A673 (cell line): Measurements from ENCODE around the gene HAAO. TPM values are rescaled to one million over a fixed set of nuclear protein-coding genes. Genes with fewer than 3 reads are reported as not detected.

Experiments
- BruUV-seq: library from RNA; stranded (reverse); fragments of 400-500 nt; replicated peaks from 2 replicates; lab custom pipeline; 2021; lab: Mats Ljungman, UMichigan
- CTCF ChIA-PET: fragments of 300-600 bp; sonication (Branson Sonifier 250); formaldehyde crosslinking; loops from one replicate; lab custom pipeline; 2022; ENCODE audit warnings: antibody characterized with exemption; lab: Charles Lee
- POLR2A ChIA-PET: fragments of 300-600 bp; sonication (Branson Sonifier 250); formaldehyde crosslinking; loops from one replicate; lab custom pipeline; 2022; ENCODE audit warnings: antibody characterized with exemption; ENCODE audit not compliant: low non-redundant PET; lab: Charles Lee
- DNase-seq: peaks from one replicate; pipeline ENCODE4 v3.0.0-alpha.2; 2015; ENCODE audit warnings: low spot score
- H3K27ac ChIP-seq: fragments of 200-600 bp; sonication (generic); 2 replicates; pipeline ENCODE4 v1.5.1; 2016; ENCODE audit warnings: mixed run types, low read depth, mild to moderate bottlenecking, mixed read lengths, antibody characterized with exemption, low read length; ENCODE audit not compliant: poor library complexity, severe bottlenecking
- H3K27me3 ChIP-seq: fragments of 200-600 bp; sonication (generic); replicated peaks from 2 replicates; pipeline ENCODE4 v1.6.1; 2017; ENCODE audit warnings: mixed run types, low read depth, mild to moderate bottlenecking, mixed read lengths, antibody characterized with exemption, low read length; ENCODE audit not compliant: insufficient read depth, poor library complexity
- H3K36me3 ChIP-seq: fragments of 200-600 bp; sonication (generic); 2 replicates; pipeline ENCODE4 v1.6.1; 2016; ENCODE audit warnings: mixed run types, mild to moderate bottlenecking, mixed read lengths, antibody characterized with exemption, low read length; ENCODE audit not compliant: insufficient read depth, poor library complexity, severe bottlenecking
- H3K4me1 ChIP-seq: fragments of 200-600 bp; sonication (generic); 2 replicates; pipeline ENCODE4 v1.6.1; 2017; ENCODE audit warnings: mixed run types, mild to moderate bottlenecking, mixed read lengths, antibody characterized with exemption, low read length; ENCODE audit not compliant: insufficient read depth, poor library complexity, severe bottlenecking
- H3K4me3 ChIP-seq: fragments of 200-600 bp; sonication (generic); 2 replicates; pipeline ENCODE4 v1.5.1; 2016; ENCODE audit warnings: low read depth, mixed run types, mild to moderate bottlenecking, mixed read lengths, low read length; ENCODE audit not compliant: poor library complexity, severe bottlenecking
- H3K9me3 ChIP-seq: fragments of 200-600 bp; sonication (generic); 2 replicates; pipeline ENCODE4 v1.6.1; 2016; ENCODE audit warnings: mixed run types, low read depth, mild to moderate bottlenecking, mixed read lengths, antibody characterized with exemption, low read length; ENCODE audit not compliant: poor library complexity, severe bottlenecking
- EZH2 ChIP-seq: fragments of 200-600 bp; sonication (generic); IDR thresholded peaks from 2 replicates; pipeline ENCODE4 v1.6.1; 2017; ENCODE audit warnings: borderline replicate concordance, low read depth, mild to moderate bottlenecking, mixed read lengths, antibody characterized with exemption, low read length; ENCODE audit not compliant: poor library complexity, severe bottlenecking
- intact Hi-C: fragments of 100-400 bp; cut with micrococcal nuclease; formaldehyde crosslinking; loops from one replicate; pipeline ENCODE4 v1.10.0; 2022; ENCODE audit not compliant: unreplicated experiment
- total RNA-seq: library from RNA; stranded (reverse); gene quantifications from 2 replicates; pipeline ENCODE4 v1.2.3, GENCODE V29; 2021
- TF ChIP-seq, protein P1 (sequence below): fragments of 300-800, 200-600 bp; sonication (generic); conservative IDR thresholded peaks from 2 replicates; pipeline ENCODE4 v1.5.1; 2017; ENCODE audit warnings: low read depth, mild to moderate bottlenecking, antibody characterized with exemption, low read length, moderate library complexity, mixed read lengths

Gene HAAO
- total RNA-seq, 1 experiment from 2014 or later = 2.4 TPM

DNA sequence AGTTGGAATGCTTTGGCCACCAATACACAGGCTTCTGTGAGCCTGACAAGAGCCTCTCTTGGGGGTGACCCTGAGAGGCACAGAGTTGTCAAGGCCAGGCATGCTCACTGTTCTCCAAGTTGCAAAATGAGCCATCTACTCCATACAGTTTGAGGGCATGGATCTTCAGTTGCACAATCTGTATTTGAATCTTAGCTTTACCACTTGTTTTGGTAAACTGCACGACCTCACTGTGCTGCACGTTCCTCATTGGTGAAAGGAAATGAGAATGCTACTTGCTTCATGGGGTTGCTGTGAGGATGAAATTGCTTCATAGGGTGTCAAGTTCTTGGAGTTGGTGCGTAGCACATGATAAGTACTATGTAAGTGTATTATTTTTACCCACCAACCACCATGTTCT, 12.0 kb upstream of the HAAO start:
- H3K36me3 ChIP-seq = no peaks in the 10 kb centered on the region
- DNase-seq = no peak
- POLR2A ChIA-PET = no interaction called here
- no peak overlapping the region for H3K27ac ChIP-seq
- H3K9me3 ChIP-seq = no peaks in the 10 kb centered on the region
- BruUV-seq = no TSS peak
- no peak for TF ChIP-seq EZH2
- TF ChIP-seq, protein P1, sequence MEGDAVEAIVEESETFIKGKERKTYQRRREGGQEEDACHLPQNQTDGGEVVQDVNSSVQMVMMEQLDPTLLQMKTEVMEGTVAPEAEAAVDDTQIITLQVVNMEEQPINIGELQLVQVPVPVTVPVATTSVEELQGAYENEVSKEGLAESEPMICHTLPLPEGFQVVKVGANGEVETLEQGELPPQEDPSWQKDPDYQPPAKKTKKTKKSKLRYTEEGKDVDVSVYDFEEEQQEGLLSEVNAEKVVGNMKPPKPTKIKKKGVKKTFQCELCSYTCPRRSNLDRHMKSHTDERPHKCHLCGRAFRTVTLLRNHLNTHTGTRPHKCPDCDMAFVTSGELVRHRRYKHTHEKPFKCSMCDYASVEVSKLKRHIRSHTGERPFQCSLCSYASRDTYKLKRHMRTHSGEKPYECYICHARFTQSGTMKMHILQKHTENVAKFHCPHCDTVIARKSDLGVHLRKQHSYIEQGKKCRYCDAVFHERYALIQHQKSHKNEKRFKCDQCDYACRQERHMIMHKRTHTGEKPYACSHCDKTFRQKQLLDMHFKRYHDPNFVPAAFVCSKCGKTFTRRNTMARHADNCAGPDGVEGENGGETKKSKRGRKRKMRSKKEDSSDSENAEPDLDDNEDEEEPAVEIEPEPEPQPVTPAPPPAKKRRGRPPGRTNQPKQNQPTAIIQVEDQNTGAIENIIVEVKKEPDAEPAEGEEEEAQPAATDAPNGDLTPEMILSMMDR = no peak
- CTCF ChIA-PET = no interaction called here
- no peak overlapping the region for H3K4me3 ChIP-seq
- intact Hi-C loops = no loop called here
- H3K27me3 ChIP-seq = no peaks in the 10 kb centered on the region
- H3K4me1 ChIP-seq = peaks cover 4% of the 10 kb centered on the region

DNA sequence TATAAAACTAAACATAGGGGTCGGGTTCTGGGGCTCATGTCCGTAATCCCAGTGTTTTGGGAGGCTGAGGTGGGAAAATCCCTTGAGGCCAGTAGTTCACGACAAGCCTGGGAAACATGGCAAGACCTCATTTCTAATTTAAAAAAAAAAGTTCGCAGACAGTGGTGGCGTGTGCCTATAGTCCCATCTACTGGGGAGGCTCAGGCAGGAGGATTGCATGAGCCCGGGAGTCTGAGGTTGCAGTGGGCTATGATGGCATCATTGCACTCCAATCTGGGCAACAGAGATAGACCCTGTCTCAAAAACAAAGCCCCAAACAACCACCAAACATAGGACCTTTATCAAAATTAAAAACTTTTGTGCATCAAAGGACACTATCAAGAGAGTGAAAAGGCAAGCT, 9.8 kb upstream of the HAAO start:
- intact Hi-C loops = no loop called here
- POLR2A ChIA-PET = no interaction called here

DNA sequence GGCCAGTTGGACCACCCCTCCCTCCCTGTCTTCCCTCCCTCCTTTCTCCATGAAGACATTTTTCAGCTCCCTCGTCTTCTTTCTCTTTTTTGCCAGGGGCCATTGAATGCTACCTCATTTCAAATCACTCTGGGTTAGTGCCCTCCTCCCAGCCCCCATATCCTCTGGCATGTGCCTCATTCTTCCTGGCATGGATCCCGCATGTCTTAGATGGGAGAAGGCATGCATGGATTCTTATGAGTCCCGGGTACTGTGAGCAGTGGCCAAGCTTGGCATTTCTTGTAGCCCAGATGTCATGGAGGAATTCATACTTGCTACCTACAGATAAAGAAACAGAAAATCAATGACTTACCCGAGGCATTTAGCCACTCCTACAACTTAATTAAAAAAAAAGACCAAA, 9.0 kb upstream of the HAAO start:
- Histone ChIP-seq H3K9me3 (no peaks in the 10 kb centered on the region), H3K4me1 (peaks cover 4% of the 10 kb centered on the region), H3K4me3 (no peak overlapping the region), H3K27ac (no peak overlapping the region), H3K36me3 (no peaks in the 10 kb centered on the region), H3K27me3 (no peaks in the 10 kb centered on the region)
- intact Hi-C loops = no loop called here
- ChIA-PET POLR2A (interaction anchor here (0.6 kb wide), 1 partner anchor 32 kb away, joined by 3 read pairs; no protein-coding TSS in a partner anchor), CTCF (no interaction called here)
- BruUV-seq = no TSS peak
- DNase-seq = peak; percentile 21
- TF ChIP-seq, protein P1 = no peak
- TF ChIP-seq EZH2 = no peak

More for the DNA sequence above, 9.8 kb upstream of the HAAO start:
- Histone ChIP-seq H3K9me3 (no peaks in the 10 kb centered on the region), H3K27me3 (no peaks in the 10 kb centered on the region), H3K36me3 (no peaks in the 10 kb centered on the region), H3K4me3 (no peak overlapping the region), H3K27ac (no peak overlapping the region), H3K4me1 (peaks cover 4% of the 10 kb centered on the region)
- CTCF ChIA-PET = interaction anchor here (0.6 kb wide), 1 partner anchor 25 kb away, joined by 9 read pairs; no protein-coding TSS in a partner anchor
- DNase-seq = no peak
- BruUV-seq = no TSS peak
- TF ChIP-seq, protein P1 = no peak
- TF ChIP-seq EZH2 = no peak
